GM21529 (cell line): ENCODE data around the gene ADCY5.

Source experiments
- ATAC-seq: cut with Tn5 transposase; IDR thresholded peaks from one replicate; pipeline ENCODE4 v1.9.1; 2021; ENCODE audit not compliant: unreplicated experiment

Gene ADCY5

GRCh38 chr3:123431007-123431657 is 17.8 kb downstream of the ADCY5 start:
- ATAC-seq = no peak

GRCh38 chr3:123430266-123430665 is 18.6 kb downstream of the ADCY5 start:
- ATAC-seq = no peak

DNA sequence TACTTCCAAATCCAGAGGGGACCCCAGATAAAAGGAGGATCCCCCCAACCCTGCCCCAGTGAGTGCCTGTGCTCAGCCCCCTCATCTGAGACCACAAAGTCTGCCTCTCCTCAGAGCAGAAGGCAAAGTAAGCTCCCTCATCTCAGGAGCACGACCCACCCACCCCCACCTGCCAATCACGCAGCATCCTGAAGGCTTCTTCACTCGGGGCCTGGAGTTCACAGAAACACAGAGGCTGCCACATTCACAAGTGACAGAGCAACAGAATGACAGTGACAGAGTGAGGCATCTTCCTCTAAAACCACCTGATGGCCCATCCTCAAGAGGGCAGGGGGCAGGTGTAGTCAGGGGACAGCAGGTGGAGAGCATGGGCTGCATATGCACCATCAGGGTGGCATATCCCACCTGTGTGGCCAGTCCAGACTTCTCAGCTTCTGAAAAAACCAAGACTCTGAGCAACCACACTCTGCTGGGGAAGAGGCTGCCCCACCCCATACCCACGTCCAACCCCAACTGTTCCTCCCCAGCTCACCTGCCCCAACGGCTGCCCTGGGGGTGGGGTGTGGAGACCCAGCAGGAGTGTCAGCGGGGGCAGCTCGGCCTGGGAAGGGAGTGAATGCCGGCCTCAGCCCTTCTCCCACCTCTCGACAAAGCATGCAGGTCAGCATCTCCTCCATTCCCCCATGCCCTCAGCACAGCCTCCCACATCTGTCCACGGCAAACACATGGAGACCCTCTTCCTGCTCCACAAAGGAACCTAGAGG is 19.3 kb downstream of the ADCY5 start:
- ATAC-seq = no peak

- ATAC-seq = no peak
Measured at GRCh38 chr3:123424999-123425712, 23.7 kb downstream of the ADCY5 start.

DNA sequence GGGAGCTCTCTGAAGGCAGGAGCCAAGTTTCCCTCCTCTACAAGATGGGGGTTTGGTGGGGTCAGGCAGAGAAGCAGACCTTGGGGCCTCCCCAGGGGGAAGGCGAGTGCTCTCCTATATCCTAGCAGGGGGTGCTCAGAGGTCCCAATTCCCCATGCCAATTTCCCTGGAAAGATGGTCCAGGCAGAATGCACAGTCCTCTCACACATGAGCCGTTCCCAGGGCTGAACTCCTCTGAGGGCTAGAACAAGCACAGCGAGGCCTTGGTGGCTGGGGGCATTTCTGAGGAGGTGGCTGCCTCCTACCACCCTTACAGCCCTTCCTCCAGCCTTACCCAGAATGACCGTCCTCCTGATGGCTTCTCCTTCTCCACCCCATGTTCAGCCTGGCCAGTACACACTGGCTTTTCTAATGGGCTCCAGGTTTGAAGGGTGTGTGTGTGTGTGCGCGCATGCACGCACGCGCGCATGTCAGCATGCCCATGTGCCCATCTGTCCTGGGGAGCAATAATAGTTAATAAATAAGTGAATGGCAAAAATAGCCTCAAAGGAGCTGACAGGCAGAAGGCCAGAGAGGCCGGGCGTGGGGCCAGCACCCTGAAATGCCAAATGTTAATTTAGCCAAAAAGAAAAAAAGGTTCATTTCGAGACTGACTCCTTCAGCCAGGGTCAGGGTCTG is 24.4 kb downstream of the ADCY5 start:
- no peak for ATAC-seq

- no peak for ATAC-seq
Measured at GRCh38 chr3:123423806-123424205, 25.1 kb downstream of the ADCY5 start.

DNA sequence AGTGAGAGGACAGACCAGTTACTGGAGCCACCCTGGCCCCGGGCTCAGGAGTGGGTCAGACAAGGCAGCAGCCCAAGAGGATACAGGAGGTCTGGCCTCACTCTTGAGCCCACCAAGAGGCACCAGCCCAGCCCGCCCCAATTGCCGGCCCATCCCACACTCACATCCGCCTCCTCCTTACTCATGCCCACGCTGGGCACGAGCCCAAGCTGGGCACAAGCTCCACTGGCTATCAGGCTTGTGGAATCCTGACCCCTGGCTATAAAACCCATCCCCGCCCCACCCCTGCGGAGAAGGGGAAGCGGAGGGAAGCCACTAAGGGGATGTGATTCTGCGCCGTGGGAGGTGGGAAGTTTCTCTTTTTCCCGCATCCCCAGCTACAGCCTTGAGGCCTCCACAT is 25.9 kb downstream of the ADCY5 start:
- ATAC-seq = no peak

DNA sequence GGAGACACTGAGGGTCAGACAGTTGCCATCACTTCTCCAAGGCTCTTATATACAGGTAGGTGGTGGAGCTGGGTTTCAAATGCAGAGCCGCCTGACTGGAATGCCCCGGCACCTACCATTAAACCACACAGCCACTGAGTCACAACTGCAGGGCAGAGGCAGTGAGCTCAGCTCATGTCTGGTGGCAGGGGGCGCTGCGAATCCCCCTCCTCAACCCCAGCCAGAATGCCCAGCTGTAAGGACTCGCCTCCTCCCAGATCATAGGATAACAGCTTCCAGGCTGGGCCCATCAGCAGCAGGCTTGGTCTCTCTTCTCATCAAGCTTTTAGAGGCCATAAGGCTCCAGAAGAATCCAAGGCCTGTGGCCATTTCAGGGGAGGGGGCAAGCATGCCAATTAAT is 26.4 kb downstream of the ADCY5 start:
- ATAC-seq = no peak

DNA sequence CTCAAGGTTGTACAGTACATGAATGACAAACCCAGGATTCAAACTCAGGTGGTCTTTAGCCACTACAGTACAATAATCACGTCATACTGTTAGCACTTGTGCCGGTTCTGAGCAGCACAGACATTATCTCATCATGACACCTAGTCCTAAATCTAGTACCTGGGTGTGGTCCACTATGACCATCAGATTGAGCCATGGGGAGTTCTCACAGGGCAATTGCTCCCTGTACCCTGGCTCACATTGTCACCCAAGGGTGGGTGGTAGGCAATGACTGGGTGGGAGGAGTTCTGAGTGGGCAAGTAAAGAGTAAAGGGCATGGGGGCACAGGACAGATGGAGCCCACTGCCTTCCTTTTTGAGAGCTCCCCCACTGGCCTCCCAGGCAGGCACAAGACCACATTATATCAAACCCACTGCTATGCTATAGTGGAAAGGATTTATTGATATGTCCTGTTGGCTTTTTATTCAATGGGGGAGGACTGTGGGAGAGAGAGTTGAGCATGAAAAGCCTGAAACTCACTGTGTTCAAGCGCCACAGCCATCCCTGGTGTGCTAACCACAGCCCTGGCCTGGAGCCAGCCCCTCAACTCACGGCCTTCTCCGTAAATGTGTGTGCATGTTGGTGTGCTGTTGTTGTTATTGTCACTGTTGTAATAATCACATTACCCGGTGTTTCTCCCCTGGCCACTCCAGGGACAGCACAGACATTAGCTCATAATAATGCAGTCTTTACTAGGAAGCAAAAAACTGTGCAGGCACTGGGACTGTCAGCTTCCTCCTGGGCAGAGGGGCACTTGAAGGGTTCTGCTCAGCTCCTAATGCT is 27.3 kb downstream of the ADCY5 start:
- ATAC-seq = no peak

DNA sequence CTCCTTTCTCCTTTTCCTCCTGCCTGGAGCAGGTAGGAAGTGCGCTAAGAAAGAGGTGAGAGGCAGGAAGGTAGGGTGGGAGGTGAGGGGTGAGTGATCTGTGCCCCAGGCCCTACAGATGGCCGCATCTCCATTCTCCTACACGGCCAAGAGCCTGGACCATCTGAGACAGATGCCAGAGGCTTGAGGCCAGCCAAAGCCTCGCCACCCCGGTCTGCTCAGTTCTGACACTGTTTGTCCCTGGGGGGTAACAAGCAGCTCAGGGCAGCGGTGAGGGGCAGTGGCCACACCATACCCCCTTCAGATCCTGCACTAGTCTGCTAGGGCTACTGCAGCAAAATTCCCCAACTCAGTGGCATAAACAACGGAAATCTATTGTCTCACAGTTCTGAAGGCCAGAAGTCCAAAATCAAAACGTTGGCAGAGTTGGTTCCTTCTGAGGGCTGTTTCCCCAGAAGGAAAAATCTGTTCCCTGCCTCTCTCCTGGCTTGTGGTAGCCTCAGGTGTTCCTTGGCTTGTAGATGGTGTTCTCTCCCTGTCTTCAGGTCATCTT is 28.4 kb downstream of the ADCY5 start:
- ATAC-seq = no peak

GRCh38 chr3:123419850-123420297 is 29.0 kb downstream of the ADCY5 start:
- ATAC-seq = no peak

- ATAC-seq = no peak
Measured at GRCh38 chr3:123419181-123419849, 29.6 kb downstream of the ADCY5 start.

DNA sequence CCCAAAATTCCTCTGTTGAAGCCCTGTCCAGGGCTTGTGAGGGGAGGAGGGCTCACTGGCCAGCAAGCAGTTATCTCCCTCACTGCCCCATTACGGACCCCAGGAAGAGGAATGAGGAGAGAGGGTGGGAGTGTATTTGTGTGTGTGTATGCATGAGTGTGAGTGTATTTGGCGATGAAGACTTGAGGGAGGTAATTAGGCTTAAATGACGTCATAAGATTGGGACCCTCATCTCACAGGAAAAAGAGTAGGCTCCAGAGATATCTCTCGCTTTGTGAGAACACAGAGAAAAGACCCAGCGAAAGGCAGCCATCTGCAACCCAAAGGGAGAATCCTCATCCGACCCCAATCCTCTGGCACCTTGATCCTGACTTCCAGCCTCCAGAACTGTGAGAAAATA is 32.2 kb downstream of the ADCY5 start:
- no peak for ATAC-seq

DNA sequence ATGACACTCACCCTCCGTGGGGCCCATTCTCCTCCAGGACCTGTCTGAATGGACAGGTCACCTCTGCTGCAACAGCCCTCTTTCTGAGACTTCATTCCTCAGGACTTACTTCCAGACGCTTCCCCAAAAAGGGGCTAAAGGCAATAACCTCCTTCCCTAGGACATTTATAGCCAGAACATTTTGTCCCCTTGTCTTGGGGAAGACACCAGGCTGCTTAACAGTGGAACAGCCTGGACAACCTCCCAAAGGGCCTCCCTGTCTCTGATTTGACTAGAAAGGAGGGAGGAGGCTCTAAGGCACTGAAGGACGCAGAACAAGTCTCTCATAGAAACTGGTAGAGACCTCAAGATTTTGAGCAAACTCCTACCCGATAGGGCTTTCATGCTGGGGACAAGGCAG is 32.7 kb downstream of the ADCY5 start:
- ATAC-seq = no peak

GRCh38 chr3:123414973-123415775 is 33.7 kb downstream of the ADCY5 start:
- no peak for ATAC-seq

DNA sequence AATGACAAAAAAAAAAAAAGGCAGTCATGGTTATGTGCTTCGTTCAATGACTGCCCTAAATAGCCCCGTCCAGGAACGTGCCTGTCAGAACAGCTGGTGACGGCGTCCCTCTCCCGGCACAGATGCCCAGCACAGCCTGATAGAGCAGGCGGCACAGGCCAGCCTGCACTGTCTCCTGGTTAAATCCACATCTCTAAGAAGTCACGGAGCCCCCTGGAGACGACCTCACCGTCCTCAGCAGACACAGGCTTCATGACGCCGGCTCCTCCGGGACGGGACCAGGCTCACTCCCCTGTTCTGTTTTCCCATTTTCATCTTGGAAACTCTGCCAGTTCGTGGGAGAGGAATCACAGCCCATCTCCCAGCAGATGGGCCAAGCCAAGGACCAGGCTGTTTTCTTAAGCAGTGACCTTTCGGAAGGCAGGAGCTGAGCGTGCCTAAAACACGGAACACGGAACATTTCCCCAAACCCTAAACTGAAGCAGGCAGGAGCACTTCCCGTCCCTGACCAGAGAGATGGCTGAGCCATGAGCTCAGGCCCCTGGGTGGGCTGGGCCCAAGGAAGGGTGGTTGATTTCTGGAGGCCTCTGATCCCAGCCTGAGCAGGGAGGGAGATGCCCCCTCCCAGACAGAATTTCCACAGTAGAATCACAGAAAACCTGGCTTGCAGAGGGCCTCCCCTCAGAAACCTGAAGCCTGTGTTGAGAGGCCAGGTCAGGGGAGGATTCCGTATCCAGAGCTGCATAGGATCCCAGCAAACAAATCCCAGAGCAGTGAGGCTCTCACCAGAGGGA is 35.9 kb downstream of the ADCY5 start:
- ATAC-seq = no peak

GRCh38 chr3:123412076-123412475 is 36.8 kb downstream of the ADCY5 start:
- no peak for ATAC-seq
